HG03520 (cell line): ENCODE results near the gene UBE2E2.
A peak's percentile ranks its signal among the peaks of the same experiment; 100 is the strongest.

Experiments
- ATAC-seq: cut with Tn5 transposase; IDR thresholded peaks from one replicate; pipeline ENCODE4 v1.9.1; 2021; ENCODE audit warnings: mild to moderate bottlenecking, moderate library complexity; ENCODE audit not compliant: unreplicated experiment

UBE2E2 gene

GRCh38 chr3:23495507-23495906 lies 292.4 kb downstream of the UBE2E2 start:
- ATAC-seq: no peak

- ATAC-seq: no peak
Observed at GRCh38 chr3:23496165-23496564, 293.0 kb downstream of the UBE2E2 start.

- no peak for ATAC-seq
Observed at GRCh38 chr3:23497156-23497555, 294.0 kb downstream of the UBE2E2 start.

GRCh38 chr3:23501201-23501802 lies 298.2 kb downstream of the UBE2E2 start:
- ATAC-seq: no peak

GRCh38 chr3:23508464-23508863 lies 305.3 kb downstream of the UBE2E2 start:
- ATAC-seq: no peak

GRCh38 chr3:23518441-23518840 lies 315.3 kb downstream of the UBE2E2 start:
- ATAC-seq: no peak

- peak; percentile 66 for ATAC-seq
Observed at GRCh38 chr3:23519314-23520208, 316.4 kb downstream of the UBE2E2 start.

GRCh38 chr3:23527326-23527725 lies 324.2 kb downstream of the UBE2E2 start:
- ATAC-seq: no peak

- ATAC-seq: no peak
Observed at GRCh38 chr3:23533596-23533995, 330.5 kb downstream of the UBE2E2 start.

- no peak for ATAC-seq
Observed at GRCh38 chr3:23533996-23534395, 330.9 kb downstream of the UBE2E2 start.

GRCh38 chr3:23537101-23537551 lies 334.0 kb downstream of the UBE2E2 start:
- no peak for ATAC-seq

GRCh38 chr3:23539185-23539584 lies 336.1 kb downstream of the UBE2E2 start:
- ATAC-seq: no peak

- ATAC-seq: no peak
Observed at GRCh38 chr3:23540600-23540999, 337.5 kb downstream of the UBE2E2 start.

GRCh38 chr3:23542079-23542478 lies 339.0 kb downstream of the UBE2E2 start:
- no peak for ATAC-seq

GRCh38 chr3:23546181-23546580 lies 343.1 kb downstream of the UBE2E2 start:
- ATAC-seq: no peak

GRCh38 chr3:23547905-23548650 lies 345.0 kb downstream of the UBE2E2 start:
- no peak for ATAC-seq

- ATAC-seq: no peak
Observed at GRCh38 chr3:23548706-23549105, 345.6 kb downstream of the UBE2E2 start.

GRCh38 chr3:23549148-23549910 lies 346.2 kb downstream of the UBE2E2 start:
- no peak for ATAC-seq

- peak; percentile 87 for ATAC-seq
Observed at GRCh38 chr3:23550402-23550801, 347.3 kb downstream of the UBE2E2 start.

GRCh38 chr3:23552506-23552905 lies 349.4 kb downstream of the UBE2E2 start:
- no peak for ATAC-seq

- peak; percentile 45 for ATAC-seq
Observed at GRCh38 chr3:23553353-23553752, 350.2 kb downstream of the UBE2E2 start.
